HFFc6 (cell line): ENCODE data around the gene CCM2. TPM values are rescaled to one million over a fixed set of nuclear protein-coding genes. Genes with fewer than 3 reads are reported as not detected.

Source experiments
- DNase-seq: peaks from one replicate; pipeline ENCODE4 v3.0.0-alpha.2; 2018
- H3K27ac Mint-ChIP-seq: 2 replicates; pipeline ENCODE4 v1.8.0; 2020; ENCODE audit warnings: mild to moderate bottlenecking, mixed read lengths
- H3K27me3 Mint-ChIP-seq: 2 replicates; pipeline ENCODE4 v1.8.0; 2021; ENCODE audit warnings: mild to moderate bottlenecking, moderate library complexity, mixed read lengths; ENCODE audit not compliant: insufficient read depth
- H3K36me3 Mint-ChIP-seq: 2 replicates; pipeline ENCODE4 v1.8.0; 2021; ENCODE audit warnings: low read depth, mixed read lengths
- H3K4me1 Mint-ChIP-seq: 2 replicates; pipeline ENCODE4 v1.8.0; 2020; ENCODE audit warnings: low read depth, mixed read lengths
- H3K4me3 Mint-ChIP-seq: 2 replicates; pipeline ENCODE4 v1.8.0; 2020; ENCODE audit warnings: mild to moderate bottlenecking, moderate library complexity, mixed read lengths
- H3K9me3 Mint-ChIP-seq: 2 replicates; pipeline ENCODE4 v1.8.0; 2020; ENCODE audit warnings: mild to moderate bottlenecking, mixed read lengths
- CTCF ChIP-seq: fragments of 200-600 bp; sonication (generic); IDR thresholded peaks from 2 replicates; pipeline ENCODE4 v1.5.0; 2021; ENCODE audit warnings: antibody characterized with exemption, mild to moderate bottlenecking
- total RNA-seq, 6 experiments: library from RNA; stranded (reverse); fragmentation: NEBNext Ultra II Directional; extraction: Animal tissue kit (Norgen Biotek cat#: 25700); gene quantifications; 2 replicates in 1 of 6; 3 replicates in 5 of 6; pipeline ENCODE4 v1.2.3, GENCODE V29; 2021

The CCM2 gene
- total RNA-seq, 6 experiments from 2014 or later, result 50.3 to 57.4 (median 52.7) TPM

- no peak for TF ChIP-seq CTCF
- peak overlapping the region; percentile 1; the same call in 1 of the 2 replicates for H3K4me3 Mint-ChIP-seq
- no peaks in the 10 kb centered on the region for H3K27me3 Mint-ChIP-seq
- peaks cover 15% of the 10 kb centered on the region for H3K36me3 Mint-ChIP-seq
- peaks cover 28% of the 10 kb centered on the region for H3K4me1 Mint-ChIP-seq
- DNase-seq, result no peak
- no peaks in the 10 kb centered on the region for H3K9me3 Mint-ChIP-seq
- peak overlapping the region; percentile 25 for H3K27ac Mint-ChIP-seq
Measured at GRCh38 chr7:45026984-45027773, 27.2 kb downstream of the CCM2 start.

GRCh38 chr7:45027774-45028114 lies 27.7 kb downstream of the CCM2 start:
- TF ChIP-seq CTCF, result no peak
- no peak for DNase-seq
- Mint-ChIP-seq H3K27me3 (no peaks in the 10 kb centered on the region), H3K36me3 (peaks cover 15% of the 10 kb centered on the region), H3K9me3 (no peaks in the 10 kb centered on the region), H3K27ac (peak overlapping the region; percentile 22), H3K4me1 (peaks cover 33% of the 10 kb centered on the region), H3K4me3 (peak overlapping the region; percentile 1; the same call in 1 of the 2 replicates)

- H3K9me3 Mint-ChIP-seq, result no peaks in the 10 kb centered on the region
- H3K27ac Mint-ChIP-seq, result no peak overlapping the region
- H3K4me3 Mint-ChIP-seq, result no peak overlapping the region
- peaks cover 15% of the 10 kb centered on the region for H3K36me3 Mint-ChIP-seq
- DNase-seq, result no peak
- no peak for TF ChIP-seq CTCF
- no peaks in the 10 kb centered on the region for H3K27me3 Mint-ChIP-seq
- H3K4me1 Mint-ChIP-seq, result peaks cover 39% of the 10 kb centered on the region
Measured at GRCh38 chr7:45028138-45028919, 28.3 kb downstream of the CCM2 start.

- no peak for DNase-seq
- H3K27me3 Mint-ChIP-seq, result no peaks in the 10 kb centered on the region
- no peak overlapping the region for H3K4me3 Mint-ChIP-seq
- TF ChIP-seq CTCF, result no peak
- no peak overlapping the region for H3K27ac Mint-ChIP-seq
- H3K4me1 Mint-ChIP-seq, result peaks cover 45% of the 10 kb centered on the region
- H3K9me3 Mint-ChIP-seq, result no peaks in the 10 kb centered on the region
- H3K36me3 Mint-ChIP-seq, result peaks cover 15% of the 10 kb centered on the region
Measured at GRCh38 chr7:45028920-45029344, 28.9 kb downstream of the CCM2 start.

- Mint-ChIP-seq H3K27ac (no peak overlapping the region), H3K36me3 (peaks cover 9% of the 10 kb centered on the region), H3K27me3 (no peaks in the 10 kb centered on the region; the same call in 1 of the 2 replicates), H3K9me3 (no peaks in the 10 kb centered on the region), H3K4me1 (peaks cover 32% of the 10 kb centered on the region), H3K4me3 (no peak overlapping the region)
- no peak for DNase-seq
- no peak for TF ChIP-seq CTCF
Measured at GRCh38 chr7:45031829-45032228, 31.8 kb downstream of the CCM2 start.
